ENCODE measurements around the gene KDM2A.
"Not testable (repeated sequence)": the region's sequence is repeated elsewhere in the genome, so short reads cannot be mapped to it uniquely, and the experiment has no call there.

Gene KDM2A

GRCh38 chr11:67178878-67179277 is 59.8 kb downstream of the KDM2A start:
- Mint-ChIP-seq H3K27ac (no peak overlapping the region), H3K27me3 (ENCODE audit: low read depth) (no peaks in the 10 kb centered on the region), H3K4me3 (no peak overlapping the region), H3K36me3 (ENCODE audit: low read depth) (peaks cover 49% of the 10 kb centered on the region), H3K9me3 (no peaks in the 10 kb centered on the region), H3K4me1 (no peaks in the 10 kb centered on the region)
- TF ChIP-seq, protein P1, sequence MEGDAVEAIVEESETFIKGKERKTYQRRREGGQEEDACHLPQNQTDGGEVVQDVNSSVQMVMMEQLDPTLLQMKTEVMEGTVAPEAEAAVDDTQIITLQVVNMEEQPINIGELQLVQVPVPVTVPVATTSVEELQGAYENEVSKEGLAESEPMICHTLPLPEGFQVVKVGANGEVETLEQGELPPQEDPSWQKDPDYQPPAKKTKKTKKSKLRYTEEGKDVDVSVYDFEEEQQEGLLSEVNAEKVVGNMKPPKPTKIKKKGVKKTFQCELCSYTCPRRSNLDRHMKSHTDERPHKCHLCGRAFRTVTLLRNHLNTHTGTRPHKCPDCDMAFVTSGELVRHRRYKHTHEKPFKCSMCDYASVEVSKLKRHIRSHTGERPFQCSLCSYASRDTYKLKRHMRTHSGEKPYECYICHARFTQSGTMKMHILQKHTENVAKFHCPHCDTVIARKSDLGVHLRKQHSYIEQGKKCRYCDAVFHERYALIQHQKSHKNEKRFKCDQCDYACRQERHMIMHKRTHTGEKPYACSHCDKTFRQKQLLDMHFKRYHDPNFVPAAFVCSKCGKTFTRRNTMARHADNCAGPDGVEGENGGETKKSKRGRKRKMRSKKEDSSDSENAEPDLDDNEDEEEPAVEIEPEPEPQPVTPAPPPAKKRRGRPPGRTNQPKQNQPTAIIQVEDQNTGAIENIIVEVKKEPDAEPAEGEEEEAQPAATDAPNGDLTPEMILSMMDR (IDR thresholded peaks at IDR 0.05; ENCODE audit: unreplicated experiment in 3 of 3): no peak

GRCh38 chr11:67179892-67180490 is 60.9 kb downstream of the KDM2A start:
- peaks cover 5% of the 10 kb centered on the region for H3K9me3 Mint-ChIP-seq
- no peaks in the 10 kb centered on the region for H3K27me3 Mint-ChIP-seq (ENCODE audit: low read depth)
- H3K36me3 Mint-ChIP-seq (ENCODE audit: low read depth): peaks cover 57% of the 10 kb centered on the region
- TF ChIP-seq, protein P1 (IDR thresholded peaks at IDR 0.05; ENCODE audit: unreplicated experiment in 3 of 3): no peak
- H3K4me3 Mint-ChIP-seq: no peak overlapping the region
- H3K4me1 Mint-ChIP-seq: no peaks in the 10 kb centered on the region
- H3K27ac Mint-ChIP-seq: no peak overlapping the region

DNA sequence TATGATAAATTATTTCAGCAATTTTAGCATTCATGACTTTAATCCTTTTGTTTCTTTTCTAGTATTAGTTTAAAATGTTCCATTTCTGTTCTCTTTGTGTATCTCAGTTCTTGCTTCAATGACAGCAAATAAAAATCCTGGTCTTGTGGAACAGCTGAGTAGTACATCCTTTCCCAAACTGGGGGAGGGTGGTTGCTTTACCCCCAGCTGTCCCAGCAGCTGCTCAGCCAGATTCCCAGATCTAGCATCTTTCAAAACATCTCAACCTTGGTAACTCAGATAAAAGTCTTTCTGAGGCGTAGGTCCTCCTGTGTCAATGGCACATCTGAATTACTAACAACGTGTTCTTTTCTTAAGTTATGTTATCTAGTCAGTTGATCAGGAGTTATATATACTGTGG is 75.0 kb downstream of the KDM2A start:
- TF ChIP-seq, protein P1 (IDR thresholded peaks at IDR 0.05; ENCODE audit: unreplicated experiment in 3 of 3): no peak
- Mint-ChIP-seq H3K27ac (peak overlapping the region; percentile 40 to 72 (median 62)), H3K27me3 (ENCODE audit: low read depth) (no peaks in the 10 kb centered on the region), H3K4me1 (peaks cover 7% of the 10 kb centered on the region), H3K9me3 (no peaks in the 10 kb centered on the region), H3K4me3 (no peak overlapping the region), H3K36me3 (ENCODE audit: low read depth) (peaks cover 44% of the 10 kb centered on the region)

DNA sequence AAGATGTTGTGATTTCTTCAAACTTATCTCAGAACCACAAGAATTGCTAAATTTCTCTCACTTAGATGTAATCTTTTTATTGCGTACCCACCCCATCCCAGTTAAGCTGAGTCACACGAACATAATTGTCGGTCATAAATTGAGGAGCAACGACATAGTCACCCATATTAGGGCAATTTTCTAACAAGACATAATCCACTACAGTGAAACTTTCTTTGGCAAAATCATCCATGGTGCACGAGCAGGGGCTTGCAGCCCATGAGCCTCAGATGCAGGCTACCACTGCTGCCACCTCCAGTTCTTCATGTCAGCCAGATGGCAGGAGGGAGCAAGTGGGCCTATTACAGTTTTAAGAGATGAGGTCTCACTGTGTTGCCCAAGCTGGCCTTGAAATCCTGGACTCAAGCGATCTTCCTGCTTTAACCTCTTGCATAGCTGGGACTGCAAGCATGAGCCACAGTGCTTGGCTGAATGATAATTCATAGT is 77.0 kb downstream of the KDM2A start:
- H3K36me3 Mint-ChIP-seq (ENCODE audit: low read depth): peaks cover 50% of the 10 kb centered on the region

GRCh38 chr11:67197606-67198005 is 78.5 kb downstream of the KDM2A start:
- Mint-ChIP-seq H3K9me3 (no peaks in the 10 kb centered on the region), H3K27ac (peak overlapping the region in 2 of 3 experiments; percentile 26 to 85), H3K27me3 (ENCODE audit: low read depth) (no peaks in the 10 kb centered on the region), H3K4me1 (peaks cover 7% of the 10 kb centered on the region), H3K36me3 (ENCODE audit: low read depth) (peaks cover 45% of the 10 kb centered on the region), H3K4me3 (no peak overlapping the region)
- TF ChIP-seq, protein P1 (IDR thresholded peaks at IDR 0.05; ENCODE audit: unreplicated experiment in 3 of 3): no peak

More for the DNA sequence above, 77.0 kb downstream of the KDM2A start:
- no peaks in the 10 kb centered on the region for H3K9me3 Mint-ChIP-seq
- H3K27ac Mint-ChIP-seq: peak overlapping the region in 1 of 3 experiments; percentile 23
- H3K27me3 Mint-ChIP-seq (ENCODE audit: low read depth): no peaks in the 10 kb centered on the region
- no peak overlapping the region for H3K4me3 Mint-ChIP-seq
- H3K4me1 Mint-ChIP-seq: peaks cover 7% of the 10 kb centered on the region
- TF ChIP-seq, protein P1 (IDR thresholded peaks at IDR 0.05; ENCODE audit: unreplicated experiment in 3 of 3): no peak

- not testable (repeated sequence) for H3K27me3 Mint-ChIP-seq (ENCODE audit: low read depth); H3K9me3 Mint-ChIP-seq; H3K4me1 Mint-ChIP-seq; H3K4me3 Mint-ChIP-seq
- peak overlapping the region in 2 of 3 experiments; percentile 15 to 52 for H3K27ac Mint-ChIP-seq
- peaks cover 48% of the 10 kb centered on the region for H3K36me3 Mint-ChIP-seq (ENCODE audit: low read depth)
Measured at GRCh38 chr11:67198781-67199180, 79.7 kb downstream of the KDM2A start.

Data from nephron (organoid).